HG02884 (cell line): ENCODE data around the gene EMC8.

ENCODE experiments used
- ATAC-seq: cut with Tn5 transposase; IDR thresholded peaks from one replicate; pipeline ENCODE4 v1.9.1; 2021; ENCODE audit warnings: mild to moderate bottlenecking, moderate library complexity; ENCODE audit not compliant: unreplicated experiment

The EMC8 gene

GRCh38 chr16:85733839-85734170 is 65.5 kb downstream of the EMC8 start:
- no peak for ATAC-seq

GRCh38 chr16:85733155-85733838 is 66.0 kb downstream of the EMC8 start:
- no peak for ATAC-seq

DNA sequence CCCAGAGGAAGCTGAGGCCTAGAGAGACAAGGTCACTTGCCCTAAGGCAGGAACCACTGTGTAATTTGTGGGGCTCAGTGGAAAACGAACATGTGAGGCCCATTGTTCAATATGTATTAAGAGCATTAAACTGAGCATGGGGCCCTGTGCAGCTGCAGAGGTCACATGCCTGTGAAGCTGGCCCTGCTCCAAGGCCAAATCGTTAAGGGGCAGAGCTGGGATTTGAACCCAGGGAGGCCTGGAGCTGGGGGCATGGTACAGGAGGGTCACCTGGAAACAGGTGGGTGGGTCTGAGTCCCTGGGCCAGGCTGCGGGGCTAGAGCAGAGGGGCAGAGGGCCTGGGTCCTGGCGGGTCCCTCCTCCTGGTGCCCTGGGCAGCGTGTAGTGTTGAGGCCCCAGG is 68.2 kb downstream of the EMC8 start:
- ATAC-seq = no peak

DNA sequence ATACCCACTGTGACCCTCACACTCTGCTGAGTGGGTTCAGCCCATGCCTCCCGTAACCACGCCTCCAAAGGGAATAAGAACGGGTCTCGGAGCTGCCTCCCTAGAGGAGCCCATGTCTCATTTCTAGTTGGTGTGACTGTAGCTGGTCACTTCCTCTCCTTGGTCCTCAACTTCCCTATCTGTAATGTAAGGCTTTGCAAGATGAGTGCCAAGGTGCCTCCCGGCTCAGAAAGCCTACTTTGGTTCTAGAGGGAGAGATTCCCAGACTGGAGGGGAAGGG is 69.2 kb downstream of the EMC8 start:
- ATAC-seq = no peak

DNA sequence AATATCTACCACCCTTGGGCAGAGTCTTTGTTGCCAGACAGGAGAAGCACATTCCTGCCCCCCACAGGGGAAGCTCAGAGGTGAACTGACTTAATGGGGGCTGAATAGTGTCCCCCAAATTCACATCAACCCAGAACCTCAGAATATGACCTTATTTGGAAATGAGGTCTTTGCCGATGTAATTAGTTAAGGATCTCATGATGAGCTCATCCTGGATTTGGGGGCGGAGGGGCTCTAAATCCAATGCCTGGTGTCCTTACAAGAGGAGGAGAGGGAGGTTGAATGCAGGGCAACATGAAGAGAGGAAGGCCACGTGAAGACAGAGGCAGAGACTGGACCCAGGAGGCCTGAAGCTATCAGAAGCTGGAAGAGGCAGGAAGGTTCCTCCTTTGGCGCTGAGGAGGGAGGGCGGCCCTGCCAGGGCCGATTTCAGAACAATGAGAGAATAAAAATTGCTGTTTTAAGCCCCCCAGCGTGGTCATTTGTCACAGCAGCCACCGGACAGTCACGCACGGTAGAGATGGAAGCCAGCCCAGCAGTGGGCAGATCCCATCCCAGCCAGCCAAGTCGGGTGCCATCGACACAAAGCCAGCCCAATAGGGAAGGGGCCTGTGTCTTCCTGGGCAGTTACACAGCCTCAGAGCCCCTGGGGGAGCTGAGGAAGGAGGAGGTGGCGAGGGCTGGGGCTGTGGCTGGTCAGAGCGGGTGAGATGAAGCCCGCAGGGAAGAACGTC is 69.7 kb downstream of the EMC8 start:
- ATAC-seq = no peak

GRCh38 chr16:85728879-85729278 is 70.5 kb downstream of the EMC8 start:
- ATAC-seq = no peak
